WI38 (cell line): ENCODE results near the gene CLNS1A.

Experiments used
- H3K4me3 ChIP-seq: 2 replicates; pipeline ENCODE4 v1.5.1; 2011; ENCODE audit warnings: low read depth, mild to moderate bottlenecking, control low read depth, low read length
- CTCF ChIP-seq: IDR thresholded peaks from 2 replicates; pipeline ENCODE4 v1.5.1; 2012; ENCODE audit warnings: low read depth, mild to moderate bottlenecking, control low read depth, low read length

Gene CLNS1A

GRCh38 chr11:77665240-77665965 lies 27.8 kb upstream of the CLNS1A start:
- H3K4me3 ChIP-seq: no peak overlapping the region
- no peak for TF ChIP-seq CTCF

GRCh38 chr11:77661670-77662069 lies 24.1 kb upstream of the CLNS1A start:
- no peak overlapping the region for H3K4me3 ChIP-seq
- TF ChIP-seq CTCF: no peak

- no peak for TF ChIP-seq CTCF
- H3K4me3 ChIP-seq: no peak overlapping the region
These were observed 23.4 kb upstream of the CLNS1A start for GRCh38 chr11:77660947-77661346.

GRCh38 chr11:77658213-77659013 lies 20.8 kb upstream of the CLNS1A start:
- H3K4me3 ChIP-seq: no peak overlapping the region
- TF ChIP-seq CTCF: no peak

- no peak overlapping the region for H3K4me3 ChIP-seq
- no peak for TF ChIP-seq CTCF
These were observed 18.8 kb upstream of the CLNS1A start for GRCh38 chr11:77656362-77656761.

DNA sequence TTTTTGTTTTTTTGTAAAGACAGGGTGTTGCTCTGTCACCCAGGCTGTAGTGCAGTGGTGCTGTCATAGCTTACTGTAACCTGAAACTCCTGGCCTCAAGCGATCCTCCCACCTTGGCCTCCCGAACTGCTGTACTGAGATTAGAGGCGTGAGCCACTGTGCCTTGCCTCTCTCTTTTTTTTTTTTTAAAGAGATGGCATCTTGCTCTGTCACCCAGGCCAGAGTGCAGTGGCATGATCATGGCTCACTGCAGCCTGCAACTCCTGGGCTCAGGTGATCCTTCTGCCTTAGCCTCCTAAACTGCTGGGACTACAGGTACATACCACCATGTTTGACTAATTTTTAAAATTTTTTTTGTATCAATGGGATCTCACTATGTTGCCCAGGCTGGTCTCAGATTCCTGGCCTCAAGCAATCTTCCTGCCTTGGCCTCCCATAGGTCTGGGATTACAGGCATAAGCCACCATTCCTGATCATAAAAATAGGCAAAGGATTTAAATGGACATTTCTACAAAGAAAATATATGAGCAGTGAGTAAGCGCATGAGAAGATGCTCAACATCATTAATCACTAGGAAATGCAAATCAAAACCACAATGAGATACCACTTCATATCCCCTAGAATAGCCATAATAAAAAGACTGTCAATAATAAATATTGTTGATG lies 17.3 kb upstream of the CLNS1A start:
- TF ChIP-seq CTCF: no peak
- no peak overlapping the region for H3K4me3 ChIP-seq

- no peak for TF ChIP-seq CTCF
- no peak overlapping the region for H3K4me3 ChIP-seq
These were observed 12.5 kb upstream of the CLNS1A start for GRCh38 chr11:77650123-77650522.
